Mononuclear cell (primary cell): ENCODE data around the gene DCAF11. TPM values are rescaled to one million over a fixed set of nuclear protein-coding genes. Genes with fewer than 3 reads are reported as not detected.
A peak's percentile ranks its signal among the peaks of the same experiment; 100 is the strongest.

ENCODE experiments used
- H3K27me3 ChIP-seq: 2 replicates; pipeline ENCODE4 v1.6.0; 2011; ENCODE audit warnings: low read length, control low read depth; ENCODE audit not compliant: insufficient read depth
- H3K4me1 ChIP-seq: 2 replicates; pipeline ENCODE4 v1.5.1; 2011; ENCODE audit warnings: mild to moderate bottlenecking, low read length, control low read depth; ENCODE audit not compliant: insufficient read depth
- H3K4me3 ChIP-seq: 2 replicates; pipeline ENCODE4 v1.5.1; 2011; ENCODE audit warnings: mild to moderate bottlenecking, low read length, moderate library complexity
- H3K9me3 ChIP-seq: 2 replicates; pipeline ENCODE4 v1.5.1; 2011; ENCODE audit warnings: low read depth, mild to moderate bottlenecking, control low read depth, low read length
- total RNA-seq: library from RNA; depleted of rRNA; stranded (reverse); fragments of >200 nt; gene quantifications from one replicate; pipeline ENCODE4 v1.2.3, GENCODE V29; 2012

DCAF11 gene
- total RNA-seq, 1 donor: 59.1 TPM

GRCh38 chr14:24116128-24116814 lies 1.7 kb downstream of the DCAF11 start:
- peak overlapping the region; percentile 87 for H3K4me3 ChIP-seq
- H3K27me3 ChIP-seq: no peaks in the 10 kb centered on the region
- H3K9me3 ChIP-seq: no peaks in the 10 kb centered on the region
- H3K4me1 ChIP-seq: peaks cover 27% of the 10 kb centered on the region

- Histone ChIP-seq H3K9me3 (no peaks in the 10 kb centered on the region), H3K27me3 (no peaks in the 10 kb centered on the region), H3K4me3 (no peak overlapping the region), H3K4me1 (peaks cover 27% of the 10 kb centered on the region)
These were observed 2.6 kb downstream of the DCAF11 start for GRCh38 chr14:24117179-24117578.

GRCh38 chr14:24119691-24120090 lies 5.1 kb downstream of the DCAF11 start:
- Histone ChIP-seq H3K4me3 (no peak overlapping the region), H3K9me3 (no peaks in the 10 kb centered on the region), H3K27me3 (no peaks in the 10 kb centered on the region), H3K4me1 (peaks cover 21% of the 10 kb centered on the region)

- no peak overlapping the region for H3K4me3 ChIP-seq
- no peaks in the 10 kb centered on the region for H3K9me3 ChIP-seq
- no peaks in the 10 kb centered on the region for H3K27me3 ChIP-seq
- peaks cover 12% of the 10 kb centered on the region for H3K4me1 ChIP-seq
These were observed 6.6 kb downstream of the DCAF11 start for GRCh38 chr14:24121210-24121609.

- H3K4me1 ChIP-seq: no peaks in the 10 kb centered on the region
- H3K4me3 ChIP-seq: no peak overlapping the region
- H3K27me3 ChIP-seq: no peaks in the 10 kb centered on the region
- no peaks in the 10 kb centered on the region for H3K9me3 ChIP-seq
These were observed 7.8 kb downstream of the DCAF11 start for GRCh38 chr14:24122416-24122815.

GRCh38 chr14:24122898-24123297 lies 8.3 kb downstream of the DCAF11 start:
- no peaks in the 10 kb centered on the region for H3K9me3 ChIP-seq
- H3K27me3 ChIP-seq: no peaks in the 10 kb centered on the region
- no peak overlapping the region for H3K4me3 ChIP-seq
- H3K4me1 ChIP-seq: no peaks in the 10 kb centered on the region

GRCh38 chr14:24123424-24124417 lies 9.1 kb downstream of the DCAF11 start:
- no peaks in the 10 kb centered on the region for H3K9me3 ChIP-seq
- H3K27me3 ChIP-seq: no peaks in the 10 kb centered on the region
- no peak overlapping the region for H3K4me3 ChIP-seq
- no peaks in the 10 kb centered on the region for H3K4me1 ChIP-seq

GRCh38 chr14:24126939-24127338 lies 12.4 kb downstream of the DCAF11 start:
- no peaks in the 10 kb centered on the region for H3K9me3 ChIP-seq
- H3K27me3 ChIP-seq: no peaks in the 10 kb centered on the region
- no peak overlapping the region for H3K4me3 ChIP-seq
- H3K4me1 ChIP-seq: peaks cover 4% of the 10 kb centered on the region

GRCh38 chr14:24127673-24128072 lies 13.1 kb downstream of the DCAF11 start:
- H3K27me3 ChIP-seq: no peaks in the 10 kb centered on the region
- no peak overlapping the region for H3K4me3 ChIP-seq
- H3K9me3 ChIP-seq: no peaks in the 10 kb centered on the region
- H3K4me1 ChIP-seq: peaks cover 12% of the 10 kb centered on the region

- H3K27me3 ChIP-seq: no peaks in the 10 kb centered on the region
- no peaks in the 10 kb centered on the region for H3K9me3 ChIP-seq
- H3K4me3 ChIP-seq: no peak overlapping the region
- H3K4me1 ChIP-seq: peaks cover 16% of the 10 kb centered on the region
These were observed 14.9 kb downstream of the DCAF11 start for GRCh38 chr14:24129410-24129998.

- H3K27me3 ChIP-seq: no peaks in the 10 kb centered on the region
- no peaks in the 10 kb centered on the region for H3K9me3 ChIP-seq
- peaks cover 18% of the 10 kb centered on the region for H3K4me1 ChIP-seq
- H3K4me3 ChIP-seq: no peak within 1 kb of the TSS
These were observed 15.8 kb downstream of the DCAF11 start, which contains the start of gene FITM1 for GRCh38 chr14:24130380-24130716. TSS of gene FITM1 (plus strand) at chr14:24130659. CDS start at chr14:24131564, 905 bp downstream.

- Histone ChIP-seq H3K9me3 (no peaks in the 10 kb centered on the region), H3K4me3 (no peak overlapping the region), H3K27me3 (no peaks in the 10 kb centered on the region), H3K4me1 (peaks cover 21% of the 10 kb centered on the region)
These were observed 16.4 kb downstream of the DCAF11 start for GRCh38 chr14:24130717-24131548.

GRCh38 chr14:24131549-24131966 lies 17.0 kb downstream of the DCAF11 start:
- no peaks in the 10 kb centered on the region for H3K27me3 ChIP-seq
- no peak overlapping the region for H3K4me3 ChIP-seq
- no peaks in the 10 kb centered on the region for H3K9me3 ChIP-seq
- H3K4me1 ChIP-seq: peaks cover 23% of the 10 kb centered on the region

GRCh38 chr14:24132061-24132685 lies 17.6 kb downstream of the DCAF11 start:
- Histone ChIP-seq H3K9me3 (no peaks in the 10 kb centered on the region), H3K4me3 (no peak overlapping the region), H3K4me1 (peaks cover 29% of the 10 kb centered on the region), H3K27me3 (no peaks in the 10 kb centered on the region)
